Measurements from ENCODE around the gene RADIL.
"Not testable (repeated sequence)": the region's sequence is repeated elsewhere in the genome, so short reads cannot be mapped to it uniquely, and the experiment has no call there.

Gene RADIL

GRCh38 chr7:4883372-4884144, at the start of gene RADIL:
Gene RADIL, minus strand, starts transcription at chr7:4883716. Its CDS starts 5,577 bp downstream, at chr7:4878139.
- DNase-seq (ENCODE audit: low read depth) = peak; percentile 68

- peak; percentile 14 for DNase-seq (ENCODE audit: low read depth)
These were observed 48.4 kb upstream of the RADIL start for GRCh38 chr7:4931943-4932342.

- no peak for DNase-seq (ENCODE audit: low read depth)
These were observed 45.5 kb upstream of the RADIL start for GRCh38 chr7:4929005-4929404.

GRCh38 chr7:4928445-4928844, 44.9 kb upstream of the RADIL start:
- no peak for DNase-seq (ENCODE audit: low read depth)

GRCh38 chr7:4919969-4920766, 36.7 kb upstream of the RADIL start:
- DNase-seq (ENCODE audit: low read depth) = no peak

- no peak for DNase-seq (ENCODE audit: low read depth)
These were observed 32.6 kb upstream of the RADIL start for GRCh38 chr7:4916113-4916512.

GRCh38 chr7:4911111-4911828, 27.8 kb upstream of the RADIL start:
- DNase-seq (ENCODE audit: low read depth) = no peak

- DNase-seq (ENCODE audit: low read depth) = peak; percentile 7
These were observed 23.2 kb upstream of the RADIL start for GRCh38 chr7:4906682-4907081.

- no peak for DNase-seq (ENCODE audit: low read depth)
These were observed 21.7 kb upstream of the RADIL start for GRCh38 chr7:4905171-4905570.

- no peak for DNase-seq (ENCODE audit: low read depth)
These were observed 20.8 kb upstream of the RADIL start for GRCh38 chr7:4904346-4904745.

- no peak for DNase-seq (ENCODE audit: low read depth)
These were observed 12.2 kb upstream of the RADIL start for GRCh38 chr7:4895766-4896165.

- DNase-seq (ENCODE audit: low read depth) = no peak
These were observed 11.0 kb upstream of the RADIL start for GRCh38 chr7:4894482-4894881.

- DNase-seq (ENCODE audit: low read depth) = no peak
These were observed 10.5 kb upstream of the RADIL start for GRCh38 chr7:4893929-4894475.

- not testable (repeated sequence) for DNase-seq (ENCODE audit: low read depth)
These were observed 9.7 kb upstream of the RADIL start for GRCh38 chr7:4893188-4893587.

GRCh38 chr7:4891522-4891921, 8.0 kb upstream of the RADIL start:
- DNase-seq (ENCODE audit: low read depth) = not testable (repeated sequence)

- DNase-seq (ENCODE audit: low read depth) = no peak
These were observed 6.2 kb upstream of the RADIL start for GRCh38 chr7:4889682-4890081.

GRCh38 chr7:4888161-4888560, 4.6 kb upstream of the RADIL start:
- no peak for DNase-seq (ENCODE audit: low read depth)

GRCh38 chr7:4886671-4887070, 3.2 kb upstream of the RADIL start:
- no peak for DNase-seq (ENCODE audit: low read depth)

GRCh38 chr7:4885317-4885807, 1.8 kb upstream of the RADIL start:
- DNase-seq (ENCODE audit: low read depth) = no peak

GRCh38 chr7:4884164-4884563, 648 bp upstream of the RADIL start:
- no peak for DNase-seq (ENCODE audit: low read depth)

GRCh38 chr7:4883033-4883371, 514 bp downstream of the RADIL start:
- no peak for DNase-seq (ENCODE audit: low read depth)

Measured in ELR (cell line).